Parathyroid adenoma (tissue), 2 donors: ENCODE measurements around the gene HMOX2.

Experiments used
- H2AFZ ChIP-seq: fragments of 300-600 bp; sonication (generic); one replicate; pipeline ENCODE4 v1.7.0; 2017; ENCODE audit warnings: antibody characterized with exemption, mild to moderate bottlenecking
- H3K27ac ChIP-seq: fragments of 300-600 bp; sonication (generic); one replicate; pipeline ENCODE4 v1.7.0; 2017
- H3K27me3 ChIP-seq: fragments of 300-600 bp; sonication (generic); one replicate; pipeline ENCODE4 v1.7.0; 2017; ENCODE audit warnings: low read length; ENCODE audit not compliant: control insufficient read depth, insufficient read depth
- H3K36me3 ChIP-seq: fragments of 300-600 bp; sonication (generic); one replicate; pipeline ENCODE4 v1.7.0; 2017; ENCODE audit warnings: low read length; ENCODE audit not compliant: control insufficient read depth, insufficient read depth
- H3K4me1 ChIP-seq: fragments of 300-600 bp; sonication (generic); one replicate; pipeline ENCODE4 v1.7.0; 2017; ENCODE audit warnings: control low read depth
- H3K4me2 ChIP-seq: fragments of 300-600 bp; sonication (generic); one replicate; pipeline ENCODE4 v1.7.0; 2017; ENCODE audit warnings: low read length
- H3K4me3 ChIP-seq: fragments of 300-600 bp; sonication (generic); one replicate; pipeline ENCODE4 v1.7.0; 2017; ENCODE audit warnings: low read depth, low read length
- H3K79me2 ChIP-seq: fragments of 300-600 bp; sonication (generic); one replicate; pipeline ENCODE4 v1.7.0; 2017; ENCODE audit warnings: control low read depth
- H3K9ac ChIP-seq: fragments of 300-600 bp; sonication (generic); one replicate; pipeline ENCODE4 v1.7.0; 2017; ENCODE audit warnings: mild to moderate bottlenecking
- H3K9me3 ChIP-seq: fragments of 300-600 bp; sonication (generic); one replicate; pipeline ENCODE4 v1.7.0; 2017; ENCODE audit warnings: low read length; ENCODE audit not compliant: control insufficient read depth
- TF ChIP-seq, protein P1 (sequence below): fragments of 300-600 bp; sonication (generic); IDR thresholded peaks from one replicate; pipeline ENCODE4 v1.7.0; 2017; ENCODE audit warnings: antibody characterized with exemption, mild to moderate bottlenecking
- donor health status: primary hyperparathyroidism.

The HMOX2 gene

DNA sequence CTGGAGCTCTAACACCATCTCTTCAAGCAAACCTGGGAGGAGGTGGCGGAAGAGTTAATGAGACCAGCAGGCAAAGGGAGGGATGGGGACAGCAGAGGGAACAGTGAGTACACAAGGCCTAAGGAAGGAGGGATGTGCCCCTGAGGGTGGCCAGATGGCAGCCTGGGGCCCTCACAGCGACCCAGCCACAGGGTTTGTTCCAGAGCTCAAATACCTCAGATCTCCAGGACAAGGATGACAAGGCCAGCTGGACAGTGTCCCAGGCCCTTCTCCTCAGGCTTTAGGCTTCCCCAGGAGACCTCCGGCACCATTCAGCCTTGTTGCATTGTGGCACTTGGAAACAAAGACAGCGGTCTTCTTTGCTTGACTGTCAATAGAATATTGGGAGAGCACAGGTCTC, 47.5 kb downstream of the HMOX2 start:
- H3K27ac ChIP-seq: no peak overlapping the region
- TF ChIP-seq, protein P1, sequence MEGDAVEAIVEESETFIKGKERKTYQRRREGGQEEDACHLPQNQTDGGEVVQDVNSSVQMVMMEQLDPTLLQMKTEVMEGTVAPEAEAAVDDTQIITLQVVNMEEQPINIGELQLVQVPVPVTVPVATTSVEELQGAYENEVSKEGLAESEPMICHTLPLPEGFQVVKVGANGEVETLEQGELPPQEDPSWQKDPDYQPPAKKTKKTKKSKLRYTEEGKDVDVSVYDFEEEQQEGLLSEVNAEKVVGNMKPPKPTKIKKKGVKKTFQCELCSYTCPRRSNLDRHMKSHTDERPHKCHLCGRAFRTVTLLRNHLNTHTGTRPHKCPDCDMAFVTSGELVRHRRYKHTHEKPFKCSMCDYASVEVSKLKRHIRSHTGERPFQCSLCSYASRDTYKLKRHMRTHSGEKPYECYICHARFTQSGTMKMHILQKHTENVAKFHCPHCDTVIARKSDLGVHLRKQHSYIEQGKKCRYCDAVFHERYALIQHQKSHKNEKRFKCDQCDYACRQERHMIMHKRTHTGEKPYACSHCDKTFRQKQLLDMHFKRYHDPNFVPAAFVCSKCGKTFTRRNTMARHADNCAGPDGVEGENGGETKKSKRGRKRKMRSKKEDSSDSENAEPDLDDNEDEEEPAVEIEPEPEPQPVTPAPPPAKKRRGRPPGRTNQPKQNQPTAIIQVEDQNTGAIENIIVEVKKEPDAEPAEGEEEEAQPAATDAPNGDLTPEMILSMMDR: no peak
- H3K4me1 ChIP-seq: peaks cover 12% of the 10 kb centered on the region

GRCh38 chr16:4524571-4524970, 48.4 kb downstream of the HMOX2 start:
- Histone ChIP-seq H3K4me1 (peaks cover 12% of the 10 kb centered on the region), H3K4me2 (no peak overlapping the region), H2AFZ (no peak overlapping the region), H3K27me3 (no peaks in the 10 kb centered on the region), H3K9me3 (no peaks in the 10 kb centered on the region), H3K36me3 (no peaks in the 10 kb centered on the region), H3K4me3 (no peak overlapping the region), H3K9ac (no peak overlapping the region), H3K27ac (no peak overlapping the region), H3K79me2 (peaks cover 10% of the 10 kb centered on the region)
- TF ChIP-seq, protein P1: no peak

More for the DNA sequence above, 47.5 kb downstream of the HMOX2 start:
- Histone ChIP-seq H3K36me3 (no peaks in the 10 kb centered on the region), H3K9ac (no peak overlapping the region), H3K27me3 (no peaks in the 10 kb centered on the region), H3K4me3 (no peak overlapping the region), H2AFZ (no peak overlapping the region), H3K9me3 (no peaks in the 10 kb centered on the region), H3K4me2 (no peak overlapping the region), H3K79me2 (peaks cover 10% of the 10 kb centered on the region)

DNA sequence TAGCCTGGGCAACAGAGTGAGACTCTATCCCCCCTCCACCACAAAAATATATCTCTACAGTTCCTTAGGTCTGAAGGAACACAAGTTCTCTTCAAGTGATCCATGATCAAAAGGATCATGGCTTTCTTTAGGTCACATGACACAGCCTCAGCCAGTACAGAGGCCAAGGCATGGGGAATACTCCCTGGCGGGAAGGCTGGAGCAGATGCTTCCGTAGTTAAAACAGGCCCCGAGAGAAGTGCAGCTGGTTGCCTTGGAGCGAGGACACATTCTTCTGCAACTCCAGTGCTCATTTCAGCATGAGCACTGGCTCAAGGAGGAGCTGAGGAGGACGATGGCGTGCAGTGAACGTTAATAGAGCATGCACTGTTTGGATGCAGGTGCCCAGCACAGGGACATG, 48.9 kb downstream of the HMOX2 start:
- Histone ChIP-seq H3K27me3 (no peaks in the 10 kb centered on the region), H3K4me1 (peaks cover 12% of the 10 kb centered on the region)

DNA sequence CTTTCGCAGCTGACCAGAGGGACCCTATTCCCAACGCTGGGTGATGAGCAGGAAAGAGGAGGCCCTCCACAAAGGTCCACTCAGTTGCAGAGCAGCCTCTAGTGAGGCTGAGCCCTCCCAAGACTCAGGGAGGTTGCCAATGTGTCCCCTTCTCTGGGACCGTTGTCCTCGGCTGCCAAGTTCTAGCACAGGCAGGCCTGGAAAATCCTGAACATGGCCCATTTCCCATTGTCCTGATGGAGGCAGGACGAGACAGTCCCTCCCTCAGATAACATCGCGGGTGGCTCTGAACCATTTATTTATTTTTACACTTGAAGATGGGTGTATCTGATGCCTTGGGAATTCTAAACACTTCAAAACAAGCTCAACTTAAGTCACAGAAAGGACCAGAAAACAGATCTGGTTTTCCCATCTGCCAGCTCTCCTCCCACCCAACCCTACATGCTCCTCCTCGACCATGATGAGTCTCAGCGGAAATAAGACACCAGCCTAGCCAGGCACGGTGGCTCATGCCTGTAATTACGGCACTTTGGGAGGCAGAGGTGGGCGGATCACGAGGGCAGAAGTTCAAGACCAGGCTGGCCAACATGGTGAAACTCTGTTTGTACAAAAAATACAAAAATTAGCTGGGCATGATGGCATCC, 49.6 kb downstream of the HMOX2 start:
- H3K4me3 ChIP-seq: no peak overlapping the region
- H3K9me3 ChIP-seq: no peaks in the 10 kb centered on the region
- H3K36me3 ChIP-seq: no peaks in the 10 kb centered on the region
- no peaks in the 10 kb centered on the region for H3K27me3 ChIP-seq
- no peak overlapping the region for H3K27ac ChIP-seq
- H3K9ac ChIP-seq: no peak overlapping the region
- H3K4me1 ChIP-seq: peaks cover 12% of the 10 kb centered on the region
- TF ChIP-seq, protein P1: no peak
- H3K4me2 ChIP-seq: no peak overlapping the region
- peaks cover 10% of the 10 kb centered on the region for H3K79me2 ChIP-seq
- H2AFZ ChIP-seq: peak overlapping the region; percentile 19

More for the DNA sequence above, 48.9 kb downstream of the HMOX2 start:
- Histone ChIP-seq H3K9me3 (no peaks in the 10 kb centered on the region), H2AFZ (peak overlapping the region; percentile 6), H3K27ac (no peak overlapping the region), H3K79me2 (peaks cover 10% of the 10 kb centered on the region), H3K4me2 (no peak overlapping the region), H3K9ac (no peak overlapping the region), H3K36me3 (no peaks in the 10 kb centered on the region), H3K4me3 (no peak overlapping the region)
- TF ChIP-seq, protein P1: no peak
